DMS153 (cell line): ENCODE data around the gene LAMA1.

Source experiments
- DNase-seq: peaks from one replicate; lab custom pipeline; 2025; lab: John Stamatoyannopoulos, UW

The LAMA1 gene

GRCh38 chr18:7056026-7056425 lies 61.6 kb downstream of the LAMA1 start:
- no peak for DNase-seq

- DNase-seq, result no peak
Observed at GRCh38 chr18:7049951-7050350, 67.6 kb downstream of the LAMA1 start.

DNA sequence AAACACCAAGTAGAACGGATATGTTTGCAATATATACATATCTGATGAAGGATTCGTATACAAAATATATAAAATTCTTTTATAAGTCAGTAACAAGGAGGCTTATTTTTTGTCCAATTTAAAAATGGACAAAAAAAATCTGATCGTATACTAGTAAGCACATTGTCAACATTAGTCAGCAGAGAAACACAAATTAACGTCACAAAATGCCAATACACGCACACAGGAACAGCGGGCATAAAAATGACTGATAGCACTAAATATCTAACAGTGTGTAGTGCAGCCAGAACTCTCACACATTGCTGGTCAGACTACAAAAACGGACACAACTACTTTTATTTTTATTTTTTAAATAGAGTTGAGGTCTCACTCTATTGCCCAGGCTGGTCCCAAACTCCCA lies 69.5 kb downstream of the LAMA1 start:
- DNase-seq, result no peak

GRCh38 chr18:7047336-7047735 lies 70.3 kb downstream of the LAMA1 start:
- DNase-seq, result no peak

DNA sequence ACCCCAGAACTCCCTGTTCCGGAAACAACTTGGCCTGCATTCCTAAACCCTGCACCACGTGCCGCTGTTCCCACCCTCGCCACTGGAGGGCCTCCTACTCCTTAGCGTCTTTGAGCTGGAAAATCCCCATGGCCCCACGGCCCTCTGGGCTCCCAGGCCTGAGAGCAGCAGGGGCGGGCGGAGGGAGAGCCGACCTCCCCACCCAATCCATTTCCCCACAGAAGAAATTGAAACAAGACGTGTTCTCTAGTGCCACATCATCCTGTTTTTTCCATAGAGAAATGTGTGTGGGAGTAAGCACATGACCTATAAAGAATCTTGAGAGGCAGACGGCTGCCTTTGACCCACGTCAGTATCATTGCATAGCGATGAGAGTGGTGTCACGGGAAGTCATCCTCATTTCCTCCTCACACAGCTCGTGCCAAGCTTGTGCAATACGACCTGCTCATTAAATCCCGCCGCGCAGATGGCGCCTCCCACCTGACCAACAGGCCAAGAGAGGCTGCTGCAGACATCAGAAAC lies 79.2 kb downstream of the LAMA1 start:
- DNase-seq, result peak; percentile 32

GRCh38 chr18:7037470-7037869 lies 80.1 kb downstream of the LAMA1 start:
- no peak for DNase-seq

- no peak for DNase-seq
Observed at GRCh38 chr18:7035807-7036206, 81.8 kb downstream of the LAMA1 start.

GRCh38 chr18:7034924-7035323 lies 82.7 kb downstream of the LAMA1 start:
- DNase-seq, result no peak

DNA sequence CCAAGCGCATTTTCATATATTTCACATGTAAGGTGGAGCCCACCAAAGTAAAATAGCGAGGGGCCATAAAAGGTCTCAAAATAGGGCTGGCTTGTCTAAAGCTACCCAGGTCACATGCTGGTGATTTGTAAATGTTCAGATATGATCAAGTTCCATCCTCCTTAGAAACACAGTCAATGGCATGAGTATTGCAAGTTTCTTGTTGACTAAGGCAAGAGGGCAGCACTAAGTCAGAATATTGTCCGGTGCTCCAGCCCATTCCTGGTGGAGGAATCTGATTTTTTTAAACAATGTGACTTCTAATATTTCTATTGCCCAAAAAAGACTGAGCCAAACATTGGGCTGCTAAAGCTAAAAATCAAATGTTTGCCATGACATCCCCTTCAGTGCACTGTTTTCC lies 85.1 kb downstream of the LAMA1 start:
- no peak for DNase-seq

- DNase-seq, result no peak
Observed at GRCh38 chr18:7028625-7029024, 89.0 kb downstream of the LAMA1 start.

DNA sequence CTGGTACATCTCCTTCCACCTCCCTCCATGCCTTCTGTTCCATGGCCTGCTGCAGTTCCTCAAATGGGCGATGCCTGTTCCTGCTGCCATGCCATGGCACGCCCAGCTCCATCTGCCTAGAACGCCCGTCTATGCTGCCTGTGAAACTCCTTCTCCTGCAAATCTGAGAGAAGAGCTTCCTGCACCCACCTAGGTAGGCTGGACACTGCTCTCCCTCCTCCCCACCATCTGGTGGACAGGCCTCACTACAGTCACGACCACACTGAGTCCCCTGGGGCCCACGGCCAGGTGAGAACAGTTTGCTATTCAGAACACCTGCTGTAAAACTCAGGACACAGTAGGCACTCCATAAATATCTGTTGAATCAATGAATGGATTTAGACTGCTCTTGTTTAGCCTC lies 92.4 kb downstream of the LAMA1 start:
- no peak for DNase-seq

DNA sequence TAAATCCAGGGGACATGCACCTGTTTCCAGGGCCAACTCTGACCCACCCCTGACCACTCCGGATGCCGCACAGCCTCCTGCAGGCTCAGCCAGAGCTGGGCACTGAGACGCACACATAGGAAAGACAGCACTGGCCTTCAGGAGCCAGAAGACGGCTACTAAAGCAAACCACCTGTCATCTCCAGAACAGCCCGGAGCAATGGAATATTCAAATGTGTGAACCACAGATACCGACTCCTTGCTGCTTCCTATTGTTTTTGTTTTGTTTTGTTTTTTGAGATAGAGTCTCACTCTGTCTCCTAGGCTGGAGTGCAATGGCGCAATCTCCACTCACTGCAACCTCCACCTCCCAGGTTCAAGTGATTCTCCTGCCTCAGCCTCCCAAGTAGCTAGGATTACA lies 94.0 kb downstream of the LAMA1 start:
- no peak for DNase-seq

DNA sequence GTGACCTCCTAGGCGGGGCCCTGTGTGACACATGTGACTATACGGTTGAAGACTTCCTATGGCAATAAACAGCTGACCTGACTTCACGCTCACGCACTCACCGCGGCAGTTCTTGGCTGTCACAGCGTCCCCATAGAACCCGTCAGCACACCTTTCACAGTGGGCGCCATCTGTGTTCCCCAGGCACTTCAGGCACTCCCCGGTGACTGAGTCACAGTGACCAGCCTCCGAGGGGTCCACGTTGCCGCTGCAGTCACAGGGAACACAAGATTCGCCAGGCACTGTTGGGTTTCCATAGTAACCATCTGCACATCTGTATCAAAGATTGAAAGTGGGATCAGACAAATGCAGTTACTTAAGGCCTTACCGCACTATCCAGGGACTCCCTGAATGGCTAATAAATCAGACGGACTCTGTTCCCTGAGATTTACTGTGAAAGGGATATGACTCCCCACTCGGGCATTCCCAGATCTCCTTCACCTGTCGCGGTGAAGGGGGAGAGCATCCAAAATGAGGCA lies 94.5 kb downstream of the LAMA1 start:
- DNase-seq, result no peak

GRCh38 chr18:7021994-7022840 lies 95.4 kb downstream of the LAMA1 start:
- DNase-seq, result peak; percentile 27

DNA sequence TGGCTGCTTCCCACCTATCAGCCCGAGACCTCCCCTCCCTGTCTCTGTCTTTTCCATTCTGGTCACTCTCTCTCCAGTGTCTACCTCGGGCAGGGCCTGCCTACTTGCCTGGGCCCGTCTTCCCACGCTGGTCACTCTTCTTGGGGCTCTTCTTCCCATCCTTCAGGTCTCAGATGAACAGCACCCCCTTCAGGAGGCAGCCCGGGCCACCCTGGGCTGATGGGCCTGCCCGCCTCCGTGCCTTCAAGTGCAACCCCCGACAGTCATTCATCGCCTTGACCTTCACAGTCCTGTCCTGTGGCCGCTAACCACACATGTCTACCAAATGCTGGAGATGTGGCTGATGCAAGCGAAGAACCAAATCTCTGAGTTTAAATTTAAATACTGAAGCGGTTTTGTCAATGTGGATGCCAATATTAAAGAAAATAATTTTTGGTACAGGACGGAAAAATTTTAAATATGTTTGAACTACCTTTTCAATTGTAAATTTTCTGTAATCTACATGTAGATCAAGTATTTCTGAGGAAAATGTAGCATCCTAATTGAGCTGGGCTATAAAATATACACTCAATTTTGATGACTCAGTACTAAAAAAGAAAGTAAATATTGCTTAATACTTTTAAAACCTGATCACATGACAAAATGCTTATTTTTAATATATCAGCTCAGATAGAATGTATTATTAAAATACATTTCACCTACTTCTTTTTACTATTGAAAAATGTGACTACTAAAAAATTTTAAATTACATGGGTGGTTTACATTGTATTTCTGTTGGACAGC lies 96.4 kb downstream of the LAMA1 start:
- DNase-seq, result no peak

DNA sequence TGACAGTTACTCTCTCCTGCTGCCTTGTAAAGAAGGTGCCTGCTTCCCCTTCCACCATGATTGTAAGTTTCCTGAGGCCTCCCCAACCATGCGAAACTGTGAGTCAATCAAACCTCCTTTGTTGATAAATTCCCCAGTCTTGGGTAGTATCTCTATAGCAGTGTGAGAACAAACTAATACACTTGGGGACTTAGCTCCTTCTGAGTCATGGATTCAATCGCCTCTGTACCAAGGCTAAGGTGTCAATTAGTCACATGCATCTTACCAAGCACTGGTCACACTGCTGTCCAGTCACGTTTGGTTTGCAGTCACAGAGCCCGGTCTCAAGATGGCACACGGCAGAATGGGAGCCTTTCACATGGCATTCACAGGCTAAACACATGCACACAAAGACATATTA lies 100.6 kb downstream of the LAMA1 start:
- no peak for DNase-seq

- no peak for DNase-seq
Observed at GRCh38 chr18:7011142-7011541, 106.5 kb downstream of the LAMA1 start.

DNA sequence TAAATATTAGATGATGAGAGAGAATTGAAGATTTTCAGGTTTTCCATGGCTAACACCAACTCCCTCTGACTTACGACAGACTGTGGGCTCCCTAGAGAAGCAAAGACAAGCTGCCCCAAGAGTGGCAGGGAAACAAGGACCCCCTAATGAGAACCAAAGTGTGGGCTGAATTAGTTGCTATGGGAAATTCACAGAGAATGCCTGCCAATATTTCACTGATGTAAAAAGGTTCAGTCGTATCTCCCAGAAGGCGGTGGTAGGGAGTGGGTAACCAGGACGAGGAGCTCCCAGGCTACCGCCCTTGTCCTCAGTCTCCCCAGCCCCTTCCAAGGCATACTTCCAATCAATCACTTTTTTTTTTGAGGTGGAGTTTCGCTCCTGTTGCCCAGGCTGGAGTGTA lies 113.6 kb downstream of the LAMA1 start:
- no peak for DNase-seq

DNA sequence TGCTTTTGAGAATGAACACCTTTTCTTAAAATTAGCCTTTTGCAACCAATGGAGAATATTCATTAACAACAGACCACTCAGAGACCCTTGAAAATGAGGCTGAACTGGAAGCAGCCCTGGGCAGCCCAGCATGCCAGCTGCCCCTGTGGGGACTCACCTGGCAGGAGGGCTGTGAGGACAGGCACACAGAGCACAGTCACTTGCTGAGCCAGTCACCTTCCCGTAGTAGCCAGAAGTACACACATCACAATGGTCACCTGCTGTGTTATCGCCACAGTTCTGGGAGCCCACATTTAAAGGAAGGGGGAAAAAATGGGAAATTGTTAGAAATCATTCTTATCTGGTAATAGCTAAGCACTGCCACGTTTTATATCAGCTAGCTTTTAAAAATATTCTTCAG lies 115.5 kb downstream of the LAMA1 start:
- no peak for DNase-seq

DNA sequence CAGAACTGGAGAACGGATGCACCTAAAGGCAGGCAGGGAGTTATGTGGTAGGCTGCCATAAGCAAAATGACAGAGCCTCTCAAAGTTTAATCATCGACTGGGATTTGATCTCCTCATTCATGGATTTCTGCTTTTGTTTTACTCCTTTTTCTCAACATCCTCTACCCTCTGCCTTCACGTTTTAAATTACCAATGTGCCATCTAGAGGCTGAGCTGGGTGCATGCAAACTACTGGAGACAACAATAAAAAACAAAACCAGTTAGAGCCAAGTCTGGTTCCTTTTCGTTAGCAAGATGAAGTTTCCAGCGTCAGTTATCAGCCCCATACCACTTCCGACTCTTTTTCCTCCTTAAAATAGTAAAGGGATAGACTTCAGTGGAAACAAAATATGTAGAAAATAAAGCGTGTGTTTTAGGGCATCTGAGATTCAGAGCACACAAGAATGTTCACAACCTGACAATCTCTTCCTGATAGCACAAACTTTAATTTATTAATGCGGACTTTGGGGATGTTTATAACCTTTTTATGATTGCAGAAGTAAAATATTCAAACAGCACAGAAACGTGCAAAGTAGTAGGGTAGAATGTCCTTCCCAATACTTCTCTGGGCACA lies 117.0 kb downstream of the LAMA1 start:
- DNase-seq, result no peak

- DNase-seq, result no peak
Observed at GRCh38 chr18:6997808-6998207, 119.8 kb downstream of the LAMA1 start.

GRCh38 chr18:6994771-6995430 lies 122.7 kb downstream of the LAMA1 start:
- no peak for DNase-seq
